ENCODE data around the gene TPM1.

DNA sequence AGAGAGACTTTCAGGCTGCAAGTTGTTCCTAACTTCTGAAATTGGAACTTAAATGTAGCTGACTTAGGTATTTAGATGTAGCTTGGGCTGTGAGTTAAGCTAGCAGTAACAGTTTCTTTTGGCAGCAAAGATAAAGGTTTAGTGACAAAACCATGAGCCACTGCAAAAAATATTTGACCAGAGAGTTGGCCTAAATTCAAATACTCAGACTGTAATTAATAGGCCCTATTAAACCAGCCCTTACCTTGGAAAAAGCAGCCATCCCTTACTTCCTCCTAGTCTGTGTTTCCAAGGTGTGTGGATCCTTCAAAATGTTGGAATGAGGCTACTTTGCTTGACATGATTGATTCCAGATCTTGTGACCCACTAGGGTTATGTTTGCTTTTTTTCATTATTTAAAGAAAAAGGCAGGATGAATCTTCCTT, 8.2 kb downstream of the TPM1 start:
- TF ChIP-seq EZH2phosphoT487 (conservative IDR thresholded peaks at IDR 0.05; ENCODE audit: low read length) (no peak), CTCF (IDR thresholded peaks at IDR 0.05; ENCODE audit: insufficient read depth, low read length, poor library complexity, severe bottlenecking) (no peak)

All from SU-DHL-6 (cell line).